ENCODE data around the gene CEL. TPM values are rescaled to one million over a fixed set of nuclear protein-coding genes. Genes with fewer than 3 reads are reported as not detected.
"Not testable (repeated sequence)": the region's sequence is repeated elsewhere in the genome, so short reads cannot be mapped to it uniquely, and the experiment has no call there.

The CEL gene
- total RNA-seq, 1 experiment from 2014 or later, result 3.6 TPM

DNA sequence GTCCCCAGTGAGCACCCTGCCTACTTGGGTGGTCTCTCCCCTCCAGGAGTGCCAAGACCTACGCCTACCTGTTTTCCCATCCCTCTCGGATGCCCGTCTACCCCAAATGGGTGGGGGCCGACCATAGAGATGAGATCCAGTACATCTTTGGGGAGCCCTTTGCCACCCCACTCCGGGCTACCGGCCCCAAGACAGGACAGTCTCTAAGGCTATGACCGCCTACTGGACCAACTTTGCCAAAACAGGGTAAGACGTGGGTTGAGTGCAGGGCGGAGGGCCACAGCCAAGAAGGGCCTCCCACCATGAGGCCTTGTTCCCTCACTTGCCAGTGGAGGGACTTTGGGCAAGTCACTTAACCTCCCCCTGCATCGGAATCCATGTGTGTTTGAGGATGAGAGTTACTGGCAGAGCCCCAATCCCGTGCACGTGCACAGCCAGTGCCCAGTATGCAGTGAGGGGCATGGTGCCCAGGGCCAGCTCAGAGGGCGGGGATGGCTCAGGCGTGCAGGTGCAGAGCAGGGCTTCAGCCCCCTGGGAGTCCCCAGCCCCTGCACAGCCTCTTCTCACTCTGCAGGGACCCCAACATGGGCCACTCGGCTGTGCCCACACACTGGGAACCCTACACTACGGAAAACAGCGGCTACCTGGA is 24.6 kb downstream of the CEL start:
- not testable (repeated sequence) for H3K27ac Mint-ChIP-seq; H4K8ac ChIP-seq (replicated peaks; ENCODE audit: insufficient read length, low read depth, low read length); H3K56ac ChIP-seq (ENCODE audit: insufficient read length, low read depth, low read length); H3K4me1 ChIP-seq (ENCODE audit: insufficient read depth, low read length); H2AK5ac ChIP-seq (ENCODE audit: insufficient read length, low read length); H4K5ac ChIP-seq (ENCODE audit: insufficient read length, low read depth, low read length); H3K23me2 ChIP-seq (ENCODE audit: insufficient read length, low read depth, low read length, poor library complexity, severe bottlenecking); H3K4me2 ChIP-seq (ENCODE audit: insufficient read depth, insufficient read length, low read length); H3K79me2 ChIP-seq (ENCODE audit: insufficient read depth, low read length); H2BK20ac ChIP-seq (ENCODE audit: low read depth, low read length, poor library complexity, severe bottlenecking); H3K18ac ChIP-seq (ENCODE audit: insufficient read length, low read depth, low read length); H3K4me3 Mint-ChIP-seq; H3K27me3 Mint-ChIP-seq (ENCODE audit: low read depth); H2BK5ac ChIP-seq (ENCODE audit: insufficient read length, low read length); H3K4me1 Mint-ChIP-seq; H3K9me3 ChIP-seq (ENCODE audit: control insufficient read depth, low read depth, low read length); H3K23ac ChIP-seq (ENCODE audit: insufficient read length, low read depth, low read length); DNase-seq; H2AFZ ChIP-seq (ENCODE audit: low read length); H2BK120ac ChIP-seq (ENCODE audit: low read depth, low read length, poor library complexity, severe bottlenecking); H2BK15ac ChIP-seq (ENCODE audit: low read depth, low read length); H3K9ac ChIP-seq (ENCODE audit: extremely low read depth, insufficient read length, low read length); H3T11ph ChIP-seq (ENCODE audit: low read length); H3K79me1 ChIP-seq (ENCODE audit: insufficient read depth, low read depth, low read length, poor library complexity, severe bottlenecking); H4K91ac ChIP-seq (ENCODE audit: insufficient read length, low read depth, low read length); H3K27ac ChIP-seq (ENCODE audit: insufficient read length, low read depth, low read length); H3K27me3 ChIP-seq (ENCODE audit: insufficient read depth, low read length); H3K9me3 Mint-ChIP-seq; H3K36me3 Mint-ChIP-seq (ENCODE audit: insufficient read depth in 1 of 3, low read depth in 3 of 3); H2BK12ac ChIP-seq (ENCODE audit: insufficient read length, low read depth, low read length); H4K20me1 ChIP-seq (ENCODE audit: control insufficient read depth, insufficient read depth, insufficient read length); H3K14ac ChIP-seq (ENCODE audit: insufficient read depth, low read length); H3K4ac ChIP-seq (ENCODE audit: low read depth, low read length)
- WGBS (ENCODE audit: extremely low coverage, insufficient read length, low lambda C conversion rate), result no CpG with 5 or more reads among the region's 17 CpGs
